Measurements from ENCODE around the gene RBP5.
"Not testable (repeated sequence)": the region's sequence is repeated elsewhere in the genome, so short reads cannot be mapped to it uniquely, and the experiment has no call there.

RBP5 gene

DNA sequence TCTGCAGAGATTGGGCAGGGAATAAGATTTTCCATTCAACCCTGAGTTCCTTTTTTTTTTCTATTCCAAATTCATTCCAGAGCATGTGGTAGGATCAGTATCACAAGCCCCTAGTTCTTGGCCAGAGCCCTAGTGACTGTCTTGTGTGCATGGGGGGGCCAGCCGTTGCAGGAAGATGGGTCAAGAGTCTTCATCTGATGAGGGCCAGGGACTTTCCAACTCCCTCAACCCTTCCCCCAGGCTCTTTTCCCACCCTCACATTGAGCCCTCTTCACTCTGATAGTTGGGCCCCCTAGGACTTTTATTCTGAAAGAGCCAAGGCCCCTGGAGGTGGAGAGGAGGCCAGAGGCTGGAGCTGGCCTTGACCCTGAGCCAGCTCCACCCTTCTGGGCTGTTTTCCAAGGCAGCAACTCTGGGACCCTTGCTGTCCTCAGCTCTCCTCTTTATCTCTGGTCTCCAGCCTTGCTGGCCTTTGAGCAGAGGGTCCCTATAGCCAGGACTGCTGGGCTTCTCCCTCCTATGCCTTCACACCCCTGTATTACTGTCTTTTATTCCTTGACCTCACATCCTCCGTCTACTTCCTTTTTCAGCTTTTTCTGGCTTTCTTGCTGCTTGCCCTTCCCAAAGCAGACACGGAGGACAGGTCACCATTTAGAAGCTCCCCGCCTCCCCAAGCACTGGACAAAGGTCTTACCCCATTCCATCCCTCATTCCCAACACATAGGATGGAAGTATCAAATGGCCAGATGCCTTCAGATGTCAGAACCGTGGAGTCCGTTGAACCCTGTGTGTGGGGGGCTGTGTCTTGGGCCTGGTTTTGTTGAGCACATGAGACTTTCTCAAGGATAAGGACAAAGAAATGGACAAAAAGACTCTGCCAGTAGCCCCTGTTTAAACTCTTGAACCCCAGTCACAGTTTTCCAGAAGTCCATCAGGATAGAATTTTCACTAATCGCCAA is 5.6 kb downstream of the RBP5 start:
- DNase-seq (ENCODE audit: low read depth), result no peak

GRCh38 chr12:7121324-7121723 is 7.4 kb downstream of the RBP5 start:
- DNase-seq (ENCODE audit: low read depth), result no peak

DNA sequence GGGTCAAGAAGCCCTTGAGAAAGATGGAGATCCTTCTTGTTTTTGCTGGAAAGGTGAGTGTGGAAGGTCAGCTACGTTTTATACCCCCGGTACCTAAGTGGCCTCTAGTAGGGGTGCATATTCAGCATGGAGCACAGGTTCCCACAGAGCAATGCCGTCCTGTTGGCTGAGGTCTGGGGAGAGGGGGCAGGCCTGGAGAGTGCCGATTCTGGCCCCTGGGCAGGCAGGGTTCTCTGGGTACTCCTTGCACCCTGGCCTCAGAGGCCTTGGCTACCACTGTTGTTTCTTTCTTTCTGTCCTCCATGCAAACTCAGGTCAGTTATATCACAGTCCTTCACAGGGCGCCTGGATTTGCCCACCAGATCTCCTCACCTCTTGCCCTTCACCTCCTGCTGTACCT is 8.5 kb downstream of the RBP5 start:
- DNase-seq (ENCODE audit: low read depth), result no peak

GRCh38 chr12:7118881-7119280 is 9.8 kb downstream of the RBP5 start:
- no peak for DNase-seq (ENCODE audit: low read depth)

- DNase-seq (ENCODE audit: low read depth), result no peak
Measured at GRCh38 chr12:7117670-7118069, 11.0 kb downstream of the RBP5 start.

GRCh38 chr12:7116916-7117315 is 11.8 kb downstream of the RBP5 start:
- DNase-seq (ENCODE audit: low read depth), result no peak

- DNase-seq (ENCODE audit: low read depth), result no peak
Measured at GRCh38 chr12:7116196-7116595, 12.5 kb downstream of the RBP5 start.

- DNase-seq (ENCODE audit: low read depth), result no peak
Measured at GRCh38 chr12:7114851-7115250, 13.8 kb downstream of the RBP5 start.

GRCh38 chr12:7114008-7114407 is 14.7 kb downstream of the RBP5 start:
- DNase-seq (ENCODE audit: low read depth), result no peak

DNA sequence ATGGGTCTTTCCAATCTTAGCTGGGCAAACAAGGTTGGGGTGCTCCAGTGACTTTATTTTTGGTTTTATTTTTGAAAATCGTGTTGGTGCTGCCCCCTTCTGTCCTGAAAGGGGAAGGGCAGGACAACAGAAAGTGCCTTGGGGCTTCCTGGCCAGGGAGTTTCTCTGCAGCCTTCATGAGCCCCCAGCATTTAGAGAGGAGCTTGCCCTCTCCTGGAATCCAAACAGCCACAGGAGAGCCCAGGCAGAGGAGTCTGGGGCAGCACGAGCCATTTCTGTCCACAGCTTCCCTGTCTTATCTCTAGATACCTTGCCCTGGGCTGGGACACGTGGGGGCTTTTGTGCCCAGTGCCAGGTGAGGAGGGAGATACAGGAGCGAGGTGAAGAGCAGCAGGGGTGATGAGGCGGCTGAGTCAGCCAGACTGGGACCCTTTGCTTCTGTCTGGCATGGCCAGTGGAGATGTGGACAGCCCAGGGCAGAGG is 15.3 kb downstream of the RBP5 start:
- DNase-seq (ENCODE audit: low read depth), result no peak

- no peak for DNase-seq (ENCODE audit: low read depth)
Measured at GRCh38 chr12:7112041-7112440, 16.6 kb downstream of the RBP5 start.

- DNase-seq (ENCODE audit: low read depth), result no peak
Measured at GRCh38 chr12:7110661-7111060, 18.0 kb downstream of the RBP5 start.

GRCh38 chr12:7109572-7109920 is 19.1 kb downstream of the RBP5 start:
- DNase-seq (ENCODE audit: low read depth), result no peak

DNA sequence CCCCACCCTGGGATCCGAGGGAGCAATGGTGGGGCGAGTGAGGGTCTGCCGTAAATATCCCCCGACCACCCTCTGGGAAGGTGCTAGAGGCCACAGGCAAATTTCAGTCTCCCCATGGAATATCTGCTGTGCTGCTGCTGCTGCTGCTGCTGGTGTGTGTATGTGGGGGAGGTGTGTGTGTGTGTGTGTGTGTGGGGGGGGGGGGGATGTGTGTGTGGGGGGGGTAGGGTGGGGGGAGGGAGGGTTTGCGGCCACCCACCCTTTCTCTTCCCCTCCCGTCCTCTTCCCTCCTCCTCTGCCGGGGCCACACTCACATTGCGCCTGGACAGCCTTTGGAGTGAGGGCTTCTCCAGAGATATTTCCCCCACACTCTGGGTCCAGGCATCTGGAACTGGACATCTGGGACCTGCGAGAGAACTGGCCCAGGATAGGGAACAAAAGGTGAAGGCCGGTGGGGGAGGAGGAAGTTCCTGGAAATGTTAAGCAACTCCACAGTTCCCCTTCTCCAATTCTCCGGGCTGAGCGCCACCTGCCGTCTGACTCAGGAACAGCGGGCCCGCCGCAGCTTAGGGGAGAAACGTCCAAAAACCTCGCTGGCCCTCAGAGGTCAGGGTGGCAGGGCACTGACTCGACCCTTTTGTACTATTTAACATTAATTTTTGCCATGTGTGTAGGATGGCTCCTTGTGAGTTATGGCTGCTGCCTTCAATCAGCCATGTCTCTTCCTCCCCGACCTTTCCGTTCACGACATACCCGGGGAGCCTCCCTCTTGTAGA is 19.7 kb downstream of the RBP5 start, which contains the start of gene C1RL:
Gene C1RL, minus strand, starts transcription at position 419 of the 776 bp plus-strand sequence. Its CDS starts 34 bp downstream, at position 385.
- peak; percentile 65 for DNase-seq (ENCODE audit: low read depth)

GRCh38 chr12:7108003-7108795 is 20.5 kb downstream of the RBP5 start:
- DNase-seq (ENCODE audit: low read depth), result peak; percentile 54

- DNase-seq (ENCODE audit: low read depth), result no peak
Measured at GRCh38 chr12:7107636-7108002, 21.1 kb downstream of the RBP5 start.

DNA sequence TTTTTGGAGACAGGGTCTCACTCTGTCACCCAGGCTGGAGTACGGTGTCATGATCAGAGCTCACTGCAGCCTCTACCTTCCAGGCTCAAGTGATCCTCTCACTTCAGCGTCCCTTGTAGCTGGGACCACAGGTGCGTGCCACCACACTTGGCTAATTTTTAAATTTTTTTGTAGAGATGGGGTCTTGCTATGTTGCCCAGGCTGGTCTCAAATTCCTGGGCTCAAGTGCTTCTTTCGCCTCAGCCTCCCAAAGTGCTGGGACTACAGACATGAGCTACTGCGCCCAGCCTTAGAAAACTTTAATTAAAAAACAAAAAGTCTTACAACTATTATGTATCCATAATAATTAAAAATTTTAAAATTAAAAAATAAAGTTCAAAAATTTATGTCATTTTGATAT is 21.5 kb downstream of the RBP5 start:
- DNase-seq (ENCODE audit: low read depth), result not testable (repeated sequence)

- no peak for DNase-seq (ENCODE audit: low read depth)
Measured at GRCh38 chr12:7106082-7106481, 22.6 kb downstream of the RBP5 start.

DNA sequence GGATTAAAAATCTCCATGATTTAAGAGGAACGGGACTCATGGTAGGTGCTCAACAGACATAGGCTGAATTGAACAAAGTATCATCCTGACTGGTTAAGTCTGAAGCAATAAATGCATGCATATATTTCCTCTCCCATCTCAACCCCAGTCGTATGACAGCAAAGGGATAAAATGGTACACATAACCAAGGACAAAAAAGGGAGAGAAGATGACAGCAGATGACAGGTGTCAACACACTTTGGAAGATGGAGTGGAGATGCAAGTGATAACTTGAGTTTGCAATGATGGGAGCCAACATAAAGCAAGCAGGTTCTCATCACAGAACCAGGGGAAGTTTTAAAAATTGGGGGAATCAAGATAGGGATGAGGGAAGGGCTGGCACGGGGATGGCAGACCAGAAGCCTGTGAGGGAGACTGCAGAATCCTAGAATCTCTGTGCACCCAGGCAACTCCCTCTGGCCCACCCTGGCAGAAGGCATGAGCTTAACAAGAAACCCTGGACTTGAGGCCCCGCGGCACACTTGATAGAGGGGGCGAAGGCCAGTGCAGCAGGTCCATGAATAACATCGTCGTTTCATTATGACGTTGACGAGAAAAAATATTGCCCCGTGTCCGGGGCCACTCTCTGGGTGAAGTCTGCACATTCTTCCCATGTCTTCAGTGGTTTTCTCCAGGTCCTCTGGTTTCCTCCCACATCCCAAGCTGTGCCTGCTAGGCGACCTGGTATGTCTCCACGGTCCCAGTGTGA is 24.7 kb downstream of the RBP5 start:
- DNase-seq (ENCODE audit: low read depth), result no peak

- DNase-seq (ENCODE audit: low read depth), result no peak
Measured at GRCh38 chr12:7102582-7102981, 26.1 kb downstream of the RBP5 start.

- DNase-seq (ENCODE audit: low read depth), result no peak
Measured at GRCh38 chr12:7101694-7102131, 27.0 kb downstream of the RBP5 start.

Data from T follicular helper cell (primary cell).